ENCODE results near the gene INPPL1. TPM values are rescaled to one million over a fixed set of nuclear protein-coding genes. Genes with fewer than 3 reads are reported as not detected.

The INPPL1 gene
- total RNA-seq, 1 experiment from 2014 or later = 27.7 TPM

- peaks cover 37% of the 10 kb centered on the region for H3K36me3 ChIP-seq
- DNase-seq (ENCODE audit: low read depth in 1 of 2, low spot score in 2 of 2) = no peak
- no peak overlapping the region for H3K27ac ChIP-seq
- H3K4me3 ChIP-seq = no peak overlapping the region
- H3K4me1 ChIP-seq (replicated peaks) = no peaks in the 10 kb centered on the region
- H3K27me3 ChIP-seq (replicated peaks) = no peaks in the 10 kb centered on the region
- H3K9me3 ChIP-seq (replicated peaks) = no peaks in the 10 kb centered on the region
Measured at GRCh38 chr11:72231396-72232259, 7.1 kb downstream of the INPPL1 start.

GRCh38 chr11:72232260-72233055 lies 7.9 kb downstream of the INPPL1 start:
- H3K4me3 ChIP-seq = no peak overlapping the region
- no peaks in the 10 kb centered on the region for H3K9me3 ChIP-seq (replicated peaks)
- H3K36me3 ChIP-seq = peaks cover 41% of the 10 kb centered on the region
- no peaks in the 10 kb centered on the region for H3K27me3 ChIP-seq (replicated peaks)
- no peak overlapping the region for H3K27ac ChIP-seq
- H3K4me1 ChIP-seq (replicated peaks) = no peaks in the 10 kb centered on the region
- DNase-seq (ENCODE audit: low read depth in 1 of 2, low spot score in 2 of 2) = no peak

- H3K27me3 ChIP-seq (replicated peaks) = no peaks in the 10 kb centered on the region
- no peak overlapping the region for H3K4me3 ChIP-seq
- DNase-seq (ENCODE audit: low read depth in 1 of 2, low spot score in 2 of 2) = no peak
- no peaks in the 10 kb centered on the region for H3K9me3 ChIP-seq (replicated peaks)
- no peak overlapping the region for H3K27ac ChIP-seq
- H3K4me1 ChIP-seq (replicated peaks) = no peaks in the 10 kb centered on the region
- H3K36me3 ChIP-seq = peaks cover 47% of the 10 kb centered on the region
Measured at GRCh38 chr11:72233056-72233772, 8.6 kb downstream of the INPPL1 start.

GRCh38 chr11:72233773-72234513 lies 9.4 kb downstream of the INPPL1 start:
- H3K27me3 ChIP-seq (replicated peaks) = no peaks in the 10 kb centered on the region
- H3K4me3 ChIP-seq = no peak overlapping the region
- H3K27ac ChIP-seq = no peak overlapping the region
- peak in 1 of 2 experiments; percentile 19 for DNase-seq (ENCODE audit: low read depth in 1 of 2, low spot score in 2 of 2)
- peaks cover 47% of the 10 kb centered on the region for H3K36me3 ChIP-seq
- H3K9me3 ChIP-seq (replicated peaks) = no peaks in the 10 kb centered on the region
- no peaks in the 10 kb centered on the region for H3K4me1 ChIP-seq (replicated peaks)

- Histone ChIP-seq H3K27ac (no peak overlapping the region), H3K36me3 (peaks cover 45% of the 10 kb centered on the region), H3K4me3 (no peak overlapping the region), H3K27me3 (replicated peaks) (no peaks in the 10 kb centered on the region), H3K4me1 (replicated peaks) (peaks cover 1% of the 10 kb centered on the region), H3K9me3 (replicated peaks) (no peaks in the 10 kb centered on the region)
- no peak for DNase-seq (ENCODE audit: low read depth in 1 of 2, low spot score in 2 of 2)
Measured at GRCh38 chr11:72234514-72234830, 9.9 kb downstream of the INPPL1 start.

GRCh38 chr11:72234920-72235319 lies 10.4 kb downstream of the INPPL1 start:
- peaks cover 6% of the 10 kb centered on the region for H3K4me1 ChIP-seq (replicated peaks)
- H3K27me3 ChIP-seq (replicated peaks) = no peaks in the 10 kb centered on the region
- H3K36me3 ChIP-seq = peaks cover 41% of the 10 kb centered on the region
- H3K4me3 ChIP-seq = no peak overlapping the region
- no peak for DNase-seq (ENCODE audit: low read depth in 1 of 2, low spot score in 2 of 2)
- H3K9me3 ChIP-seq (replicated peaks) = no peaks in the 10 kb centered on the region
- H3K27ac ChIP-seq = no peak overlapping the region

- no peak overlapping the region for H3K4me3 ChIP-seq
- peaks cover 35% of the 10 kb centered on the region for H3K36me3 ChIP-seq
- peaks cover 8% of the 10 kb centered on the region for H3K4me1 ChIP-seq (replicated peaks)
- no peak overlapping the region for H3K27ac ChIP-seq
- no peak for DNase-seq (ENCODE audit: low read depth in 1 of 2, low spot score in 2 of 2)
- no peaks in the 10 kb centered on the region for H3K27me3 ChIP-seq (replicated peaks)
- no peaks in the 10 kb centered on the region for H3K9me3 ChIP-seq (replicated peaks)
Measured at GRCh38 chr11:72235351-72236057, 10.9 kb downstream of the INPPL1 start.

- H3K27ac ChIP-seq = no peak overlapping the region
- H3K9me3 ChIP-seq (replicated peaks) = no peaks in the 10 kb centered on the region
- H3K4me3 ChIP-seq = no peak overlapping the region
- H3K27me3 ChIP-seq (replicated peaks) = no peaks in the 10 kb centered on the region
- H3K36me3 ChIP-seq = peaks cover 28% of the 10 kb centered on the region
- no peak for DNase-seq (ENCODE audit: low read depth in 1 of 2, low spot score in 2 of 2)
- H3K4me1 ChIP-seq (replicated peaks) = peaks cover 8% of the 10 kb centered on the region
Measured at GRCh38 chr11:72236083-72236697, 11.6 kb downstream of the INPPL1 start.

- no peak overlapping the region for H3K4me3 ChIP-seq
- H3K4me1 ChIP-seq (replicated peaks) = peaks cover 8% of the 10 kb centered on the region
- H3K36me3 ChIP-seq = peaks cover 23% of the 10 kb centered on the region
- DNase-seq (ENCODE audit: low read depth in 1 of 2, low spot score in 2 of 2) = no peak
- no peaks in the 10 kb centered on the region for H3K27me3 ChIP-seq (replicated peaks)
- H3K9me3 ChIP-seq (replicated peaks) = no peaks in the 10 kb centered on the region
- no peak overlapping the region for H3K27ac ChIP-seq
Measured at GRCh38 chr11:72236774-72237111, 12.2 kb downstream of the INPPL1 start.

GRCh38 chr11:72237112-72237931 lies 12.8 kb downstream of the INPPL1 start:
- H3K4me1 ChIP-seq (replicated peaks) = peaks cover 8% of the 10 kb centered on the region
- no peaks in the 10 kb centered on the region for H3K27me3 ChIP-seq (replicated peaks)
- no peak overlapping the region for H3K27ac ChIP-seq
- peaks cover 20% of the 10 kb centered on the region for H3K36me3 ChIP-seq
- H3K9me3 ChIP-seq (replicated peaks) = no peaks in the 10 kb centered on the region
- DNase-seq (ENCODE audit: low read depth in 1 of 2, low spot score in 2 of 2) = no peak
- H3K4me3 ChIP-seq = no peak overlapping the region

- no peak for DNase-seq (ENCODE audit: low read depth in 1 of 2, low spot score in 2 of 2)
- no peak overlapping the region for H3K27ac ChIP-seq
- no peaks in the 10 kb centered on the region for H3K27me3 ChIP-seq (replicated peaks)
- H3K4me3 ChIP-seq = no peak overlapping the region
- peaks cover 8% of the 10 kb centered on the region for H3K4me1 ChIP-seq (replicated peaks)
- no peaks in the 10 kb centered on the region for H3K9me3 ChIP-seq (replicated peaks)
- H3K36me3 ChIP-seq = peaks cover 19% of the 10 kb centered on the region
Measured at GRCh38 chr11:72238040-72238450, 13.5 kb downstream of the INPPL1 start.
